SIG-M5 treated with dmso at 0.1 percent for 504 hours (cell line): ENCODE measurements around the gene ARHGAP28.

Experiments
- DNase-seq: peaks from one replicate; lab custom pipeline; 2025; ENCODE audit not compliant: unreplicated experiment; lab: John Stamatoyannopoulos, UW

The ARHGAP28 gene

DNA sequence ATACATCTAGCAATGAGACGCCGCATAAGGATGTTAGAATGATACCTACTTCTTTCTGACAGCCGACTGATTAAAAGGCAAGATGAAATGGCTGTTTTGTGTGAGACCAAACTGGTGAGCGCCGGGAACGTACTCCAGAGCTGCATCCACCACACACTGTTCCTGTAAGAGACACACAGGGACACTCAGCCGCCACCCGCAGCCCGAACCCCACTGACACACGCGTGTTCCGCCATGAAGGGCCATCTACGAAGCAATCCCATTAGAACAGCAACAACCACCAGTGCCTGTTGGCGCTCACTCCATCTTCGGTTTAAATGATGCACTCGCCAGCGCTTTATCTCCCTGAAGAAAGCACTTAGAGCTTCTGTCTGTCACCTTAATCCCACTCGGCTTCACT, 225.8 kb downstream of the ARHGAP28 start:
- DNase-seq, result no peak

DNA sequence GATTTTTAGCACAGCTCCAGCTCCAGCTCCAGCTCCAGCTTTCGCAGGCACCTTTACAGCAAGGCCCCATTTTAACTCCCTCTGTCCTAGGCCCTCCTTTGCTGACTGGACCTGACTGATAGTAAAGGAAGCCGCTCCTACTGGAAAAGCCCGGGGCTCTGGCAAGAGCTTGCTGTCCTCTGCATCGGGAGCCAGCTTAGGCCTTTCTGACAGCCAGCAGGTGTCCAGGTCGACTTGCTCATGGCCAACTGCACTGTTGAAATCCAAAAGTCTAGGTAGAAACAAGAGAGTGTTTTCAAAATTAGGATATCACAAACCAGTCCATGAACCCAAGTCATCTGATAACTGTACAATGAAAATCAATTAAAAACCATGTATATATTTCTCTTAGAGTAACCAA, 227.0 kb downstream of the ARHGAP28 start:
- no peak for DNase-seq

DNA sequence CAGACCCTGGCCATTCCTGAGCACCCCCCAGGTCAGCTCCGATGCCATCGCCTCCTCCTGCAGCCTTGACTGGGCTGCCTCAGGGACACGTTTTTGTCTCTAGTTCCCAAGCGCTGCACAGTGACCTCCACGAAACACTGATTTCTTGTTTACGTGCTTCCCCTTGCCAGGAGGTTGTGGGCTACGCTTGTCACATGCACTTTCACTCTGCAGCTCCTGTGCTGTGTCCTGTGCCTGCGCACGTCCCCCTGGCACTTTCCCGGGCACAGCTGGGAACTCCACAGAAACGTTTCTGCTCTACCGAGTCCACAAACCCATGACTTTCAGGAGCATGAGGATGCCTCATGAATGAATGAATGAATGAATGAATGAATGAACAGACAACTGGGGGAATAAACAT, 227.5 kb downstream of the ARHGAP28 start:
- DNase-seq, result no peak

DNA sequence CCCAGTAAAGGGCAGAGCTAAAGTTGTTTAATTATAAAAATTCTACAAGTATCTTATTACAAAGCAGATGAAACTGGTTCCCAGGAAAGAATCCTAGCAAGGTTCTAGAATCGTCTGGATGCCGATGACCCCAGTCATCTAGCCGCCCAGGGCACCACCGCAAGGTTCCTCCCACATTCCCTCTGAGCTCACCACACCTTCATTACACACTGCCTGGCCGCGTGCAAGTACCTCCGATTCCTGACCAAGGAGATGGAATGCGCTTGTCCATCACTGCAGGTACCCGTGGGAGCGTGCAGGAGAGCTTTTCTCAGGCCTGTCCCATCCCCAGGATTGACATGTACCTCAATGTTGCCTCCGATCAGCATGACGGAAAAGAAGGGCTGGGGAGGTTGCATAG, 229.6 kb downstream of the ARHGAP28 start:
- no peak for DNase-seq

DNA sequence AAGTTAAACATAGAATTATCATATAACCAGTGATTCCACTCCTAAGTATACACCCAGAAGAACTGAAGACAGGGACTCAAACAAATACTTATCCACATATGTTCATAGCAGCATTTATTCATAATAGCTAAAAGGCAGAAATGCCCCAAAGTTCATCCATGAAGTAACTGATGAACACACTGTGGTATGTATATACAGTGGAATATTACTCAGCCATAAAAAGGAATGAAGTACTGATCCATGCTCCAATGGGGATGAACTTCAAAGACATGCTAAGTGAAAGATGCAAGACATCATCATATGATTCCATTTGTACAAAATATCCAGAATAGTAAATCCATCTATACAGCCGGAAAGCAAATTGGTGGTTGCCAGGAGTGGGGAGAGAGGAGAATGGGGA, 230.6 kb downstream of the ARHGAP28 start:
- no peak for DNase-seq

DNA sequence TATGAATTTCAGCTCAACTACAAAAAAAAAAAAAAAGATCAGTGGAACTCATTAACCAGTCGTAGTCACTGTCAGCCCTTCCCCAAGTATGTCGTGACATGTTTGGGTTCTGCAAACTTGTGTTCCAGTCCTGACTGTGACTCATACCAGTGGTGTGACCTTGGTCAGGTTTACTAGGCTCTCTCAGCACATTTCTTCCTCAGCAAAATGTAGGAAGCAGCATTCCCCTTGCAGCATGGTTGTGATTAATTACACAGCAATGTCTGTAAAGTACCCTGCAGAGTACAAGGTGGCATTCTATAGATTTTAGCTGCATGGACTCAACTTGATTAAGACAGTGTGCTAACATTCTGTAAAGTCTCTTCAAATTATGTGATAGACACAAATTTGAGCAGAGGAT, 231.1 kb downstream of the ARHGAP28 start:
- no peak for DNase-seq

DNA sequence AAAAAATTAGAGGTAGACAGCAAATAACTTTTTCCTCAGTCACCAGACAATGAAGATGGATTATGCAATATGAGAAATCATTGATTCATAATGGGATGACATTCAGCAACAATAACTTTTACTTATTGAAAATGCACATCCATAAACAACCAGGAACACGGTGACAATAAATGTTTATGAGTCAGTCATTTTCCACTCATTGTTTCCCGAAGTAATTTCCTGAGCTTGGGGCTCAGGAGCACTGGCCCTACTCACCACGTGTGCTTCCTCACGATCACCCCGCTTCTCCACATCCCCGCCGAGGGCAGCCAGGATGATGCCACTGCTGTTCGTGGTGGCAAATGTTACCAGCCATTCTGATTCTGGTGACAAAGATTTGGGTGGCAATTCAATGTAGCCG, 231.8 kb downstream of the ARHGAP28 start:
- DNase-seq, result no peak

DNA sequence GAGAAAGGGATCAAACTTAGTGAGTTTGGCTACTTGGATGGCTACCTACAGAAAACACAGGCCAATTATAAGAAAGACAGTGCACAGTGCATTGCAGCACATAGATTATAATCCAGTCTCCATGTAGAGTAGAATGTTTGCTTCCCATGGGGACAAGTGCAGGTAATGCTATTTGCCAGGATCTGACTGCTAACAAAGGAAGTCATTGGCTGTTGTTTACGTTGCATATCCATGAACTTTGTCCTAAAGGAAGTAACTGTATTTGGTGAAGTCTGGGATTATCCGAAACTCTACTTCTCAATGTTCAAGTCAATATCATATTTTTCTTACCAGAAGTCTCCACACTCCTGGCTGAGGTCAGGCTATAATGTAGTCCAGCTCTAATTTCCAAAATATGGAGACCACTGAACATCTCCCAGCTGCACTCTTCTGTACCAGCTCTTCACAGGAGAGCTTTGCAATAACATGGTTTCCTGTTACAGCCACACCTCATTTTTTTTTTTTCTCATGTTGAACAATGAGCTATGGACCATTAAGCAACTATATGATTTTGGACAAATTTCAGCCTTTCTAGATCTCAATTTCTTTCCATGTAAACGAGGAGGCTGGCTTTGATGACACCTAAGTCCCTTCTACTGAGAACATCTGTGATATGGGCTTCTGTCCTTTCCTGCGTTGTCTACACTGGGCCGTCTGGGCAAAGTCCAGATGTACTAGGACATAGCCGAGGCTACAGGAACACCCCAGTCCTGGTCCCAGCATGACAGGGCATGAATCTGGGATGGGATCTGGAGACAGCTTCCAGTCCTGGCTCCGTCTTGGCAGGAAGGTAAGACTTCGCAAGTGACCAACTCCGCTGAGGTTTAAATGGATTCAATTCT, 233.3 kb downstream of the ARHGAP28 start:
- DNase-seq, result no peak

DNA sequence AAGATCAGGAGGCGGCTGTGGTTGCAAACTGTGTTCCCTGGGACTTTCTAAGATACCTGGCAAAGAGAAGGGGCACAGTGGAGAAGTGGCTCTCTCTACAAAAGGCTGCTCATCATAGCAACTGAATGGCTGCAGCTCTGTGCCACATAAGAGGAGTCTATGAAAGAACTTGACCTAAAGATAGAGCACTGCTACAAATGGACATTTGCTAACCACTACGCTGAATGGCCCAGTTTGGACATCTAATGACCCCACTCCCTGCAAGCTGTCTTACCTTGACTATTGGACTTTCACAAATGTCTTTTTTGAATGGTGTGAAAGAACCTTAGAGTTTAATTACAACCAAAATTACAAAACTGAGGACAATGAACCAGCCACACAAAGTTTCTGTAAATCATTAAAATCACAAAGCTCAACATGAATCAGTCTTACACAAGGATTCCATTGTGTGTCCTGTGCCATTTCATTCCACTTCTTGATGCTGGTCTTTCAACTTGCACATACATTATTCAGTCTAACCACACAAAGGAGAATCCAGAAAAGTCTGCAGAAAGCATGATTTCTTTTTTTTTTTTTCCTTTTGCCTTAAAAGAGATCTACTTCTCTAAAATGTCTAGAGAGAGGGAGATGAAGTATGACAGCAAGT, 234.1 kb downstream of the ARHGAP28 start:
- no peak for DNase-seq
